ENCODE results near the gene MYO1B. TPM values are rescaled to one million over a fixed set of nuclear protein-coding genes. Genes with fewer than 3 reads are reported as not detected.

MYO1B gene
- total and polyA plus RNA-seq, 7 donors: 6.2 to 37.1 (median 13.8) TPM

DNA sequence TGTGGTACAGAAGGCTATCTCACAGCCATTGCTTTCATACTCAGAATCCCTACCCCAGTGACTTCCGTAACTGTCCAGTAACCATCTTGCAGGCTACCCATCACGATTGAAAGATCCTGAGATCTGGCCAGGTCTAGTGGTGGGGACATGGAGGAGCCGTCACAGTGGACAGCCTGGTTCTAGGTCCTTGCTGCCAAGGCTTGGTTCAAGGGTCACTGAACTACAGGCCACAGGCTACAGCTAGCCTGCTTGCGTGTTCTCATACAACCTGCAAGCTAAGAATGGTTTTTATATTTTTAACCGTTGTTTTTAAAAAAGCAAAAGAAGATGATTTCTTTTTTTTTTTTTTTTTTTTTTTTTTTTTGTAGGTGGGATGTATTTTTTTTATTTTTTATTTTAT is 151.6 kb downstream of the MYO1B start:
- WGBS, 2 donors: 96 to 97% methylated on average over 5 of the region's 5 CpGs
- no peak overlapping the region for H3K27ac ChIP-seq

DNA sequence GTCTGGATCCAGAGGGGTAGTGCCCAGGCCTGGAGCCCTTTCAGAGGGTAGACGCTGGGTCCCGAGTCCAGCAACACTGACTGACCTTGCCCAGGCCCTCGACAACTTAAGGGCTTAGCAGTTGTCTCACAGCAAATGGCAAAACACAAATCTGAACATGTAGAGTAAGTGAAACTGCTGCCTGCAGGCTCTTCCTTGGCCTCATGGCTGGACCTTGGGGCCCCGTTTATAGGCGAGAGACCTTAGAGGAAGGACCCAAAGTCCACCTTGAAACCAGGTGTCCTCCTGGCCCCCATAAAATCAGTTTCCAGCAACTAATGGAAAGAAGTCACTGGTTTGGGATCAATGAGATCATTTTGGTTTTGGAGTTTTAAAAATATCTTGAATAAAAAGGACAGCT is 154.4 kb downstream of the MYO1B start:
- Histone ChIP-seq H3K4me3 (no peak overlapping the region), H3K4me1 (no peaks in the 10 kb centered on the region), H3K27me3 (no peaks in the 10 kb centered on the region), H3K27ac (no peak overlapping the region), H3K36me3 (no peaks in the 10 kb centered on the region), H3K9me3 (no peaks in the 10 kb centered on the region)
- intact Hi-C loops (cut with DNase I): no loop called here
- no peak for DNase-seq
- 90 to 97% methylated on average over 5 of the region's 5 CpGs for WGBS, 2 donors
- TF ChIP-seq POLR2A (IDR thresholded peaks at IDR 0.05) (no peak), EP300 (IDR thresholded peaks at IDR 0.05) (no peak), CTCF (IDR thresholded peaks at IDR 0.05) (no peak), POLR2AphosphoS5 (IDR thresholded peaks at IDR 0.05) (no peak)

More for the DNA sequence above, 151.6 kb downstream of the MYO1B start:
- no peaks in the 10 kb centered on the region for H3K4me1 ChIP-seq
- TF ChIP-seq EP300 (IDR thresholded peaks at IDR 0.05) (no peak), CTCF (IDR thresholded peaks at IDR 0.05) (no peak)
- H3K27me3 ChIP-seq: no peaks in the 10 kb centered on the region
- intact Hi-C loops (cut with DNase I): no loop called here
- DNase-seq: no peak
- no peaks in the 10 kb centered on the region for H3K9me3 ChIP-seq
- H3K4me3 ChIP-seq: no peak overlapping the region
- no peaks in the 10 kb centered on the region for H3K36me3 ChIP-seq

DNA sequence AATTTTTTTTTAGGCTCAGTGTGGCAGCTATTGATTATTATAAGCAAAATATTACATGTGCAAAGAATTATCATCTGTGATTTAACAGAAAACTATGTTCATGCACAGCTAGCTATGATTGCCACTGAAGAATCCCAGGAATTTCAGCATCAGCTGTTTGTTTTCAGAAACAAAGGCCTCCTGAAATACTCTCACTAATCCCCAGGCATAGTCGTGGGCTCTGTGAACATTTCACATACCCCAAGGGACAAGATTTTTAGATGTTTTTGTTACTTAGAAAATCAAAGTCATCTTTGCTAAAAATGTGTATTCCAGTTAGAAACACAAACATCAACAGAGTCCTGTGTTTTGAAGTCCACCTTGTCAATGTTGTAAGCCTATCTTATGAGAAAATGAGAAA is 156.1 kb downstream of the MYO1B start:
- no peak for DNase-seq
- Histone ChIP-seq H3K9me3 (no peaks in the 10 kb centered on the region), H3K27ac (no peak overlapping the region), H3K4me1 (no peaks in the 10 kb centered on the region), H3K4me3 (no peak overlapping the region), H3K36me3 (no peaks in the 10 kb centered on the region), H3K27me3 (no peaks in the 10 kb centered on the region)
- intact Hi-C loops (cut with DNase I): no loop called here
- 55 to 80% methylated on average over 1 of the region's 1 CpG for whole genome bisulfite sequencing, 2 donors
- no peak for TF ChIP-seq POLR2A (IDR thresholded peaks at IDR 0.05)
- TF ChIP-seq CTCF (IDR thresholded peaks at IDR 0.05): no peak
- no peak for TF ChIP-seq POLR2AphosphoS5 (IDR thresholded peaks at IDR 0.05)
- TF ChIP-seq EP300 (IDR thresholded peaks at IDR 0.05): no peak

DNA sequence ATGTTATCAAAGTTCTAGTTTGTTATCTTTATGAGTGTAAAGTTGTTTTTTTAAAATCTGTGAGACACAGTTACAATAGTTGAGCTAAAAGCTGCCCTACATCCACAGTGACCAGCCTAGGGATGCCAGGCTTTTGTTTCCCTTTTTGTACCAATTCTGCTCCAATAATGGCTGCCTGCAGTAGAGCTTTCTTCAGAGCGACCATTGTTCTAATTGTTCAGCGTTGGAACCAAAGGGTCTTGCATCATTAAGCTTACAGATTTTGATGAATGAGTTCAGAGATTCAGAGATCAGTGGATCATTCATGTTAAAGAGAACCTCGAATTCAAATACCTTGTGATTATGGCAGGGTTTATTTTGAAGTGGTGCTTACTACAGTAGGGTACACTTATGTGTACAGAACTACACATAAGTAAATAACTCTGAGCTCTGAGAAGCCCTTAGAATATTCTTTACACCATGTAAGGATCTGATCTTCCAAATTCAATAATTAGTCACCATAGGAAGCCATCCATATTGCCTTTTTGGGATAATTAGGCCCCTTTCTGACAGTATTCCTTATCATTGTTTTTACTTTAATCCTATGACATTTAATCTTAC is 157.9 kb downstream of the MYO1B start:
- intact Hi-C loops (cut with DNase I): no loop called here
- Histone ChIP-seq H3K36me3 (no peaks in the 10 kb centered on the region), H3K9me3 (no peaks in the 10 kb centered on the region), H3K27ac (no peak overlapping the region), H3K27me3 (no peaks in the 10 kb centered on the region), H3K4me1 (no peaks in the 10 kb centered on the region), H3K4me3 (no peak overlapping the region)
- TF ChIP-seq POLR2AphosphoS5 (IDR thresholded peaks at IDR 0.05) (no peak), CTCF (IDR thresholded peaks at IDR 0.05) (no peak), EP300 (IDR thresholded peaks at IDR 0.05) (no peak), POLR2A (IDR thresholded peaks at IDR 0.05) (no peak)
- DNase-seq: no peak
- 85 to 91% methylated on average over 3 of the region's 3 CpGs for WGBS, 2 donors

DNA sequence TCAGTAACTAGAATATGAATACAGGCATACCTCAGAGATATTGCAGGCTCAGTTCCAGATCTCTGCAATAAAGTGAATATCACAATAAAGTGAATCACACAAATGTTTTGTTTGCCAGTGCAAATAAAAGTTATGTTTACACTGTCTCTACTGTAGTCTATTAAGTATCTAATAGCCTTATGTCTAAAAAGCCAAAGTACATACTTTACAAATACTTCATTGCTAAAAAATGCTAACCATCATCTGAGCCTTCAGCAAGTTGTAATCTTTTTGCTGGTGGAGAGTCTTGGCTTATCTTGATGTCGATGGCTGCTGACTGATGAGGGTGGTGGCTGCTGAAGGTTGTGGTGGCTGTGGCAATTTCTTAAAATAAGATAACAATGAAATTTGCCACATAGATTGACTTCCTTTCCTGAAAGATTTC is 159.4 kb downstream of the MYO1B start:
- DNase-seq: no peak
- Histone ChIP-seq H3K27me3 (no peaks in the 10 kb centered on the region), H3K9me3 (no peaks in the 10 kb centered on the region), H3K27ac (no peak overlapping the region), H3K36me3 (no peaks in the 10 kb centered on the region), H3K4me1 (no peaks in the 10 kb centered on the region), H3K4me3 (no peak overlapping the region)
- intact Hi-C loops (cut with DNase I): no loop called here
- TF ChIP-seq POLR2AphosphoS5 (IDR thresholded peaks at IDR 0.05) (no peak), CTCF (IDR thresholded peaks at IDR 0.05) (no peak), POLR2A (IDR thresholded peaks at IDR 0.05) (no peak), EP300 (IDR thresholded peaks at IDR 0.05) (no peak)
- WGBS, 2 donors: 1 to 12% methylated on average over 1 of the region's 1 CpG

Measured in sigmoid colon (tissue), 7 donors.